HepG2 (cell line): Measurements from ENCODE around the gene CATSPERB. TPM values are rescaled to one million over a fixed set of nuclear protein-coding genes. Genes with fewer than 3 reads are reported as not detected.

Experiments used
- FOSL2 ChIP-seq: sonication (generic); formaldehyde crosslinking; IDR thresholded peaks from 2 replicates; pipeline ENCODE4 v1.4.0; 2020; ENCODE audit warnings: missing genetic modification reagents
- FOXA3 ChIP-seq: IDR thresholded peaks from 2 replicates; pipeline ENCODE4 v1.6.1; 2016; ENCODE audit warnings: missing genetic modification reagents, missing compliant biosample characterization
- HDAC1 ChIP-seq: sonication (generic); formaldehyde crosslinking; IDR thresholded peaks from 2 replicates; pipeline ENCODE4 v1.5.1; 2020; ENCODE audit warnings: mild to moderate bottlenecking, missing genetic modification reagents
- POGZ ChIP-seq: sonication (generic); formaldehyde crosslinking; IDR thresholded peaks from 2 replicates; pipeline ENCODE4 v1.4.0; 2020; ENCODE audit warnings: mild to moderate bottlenecking, missing genetic modification reagents
- RARA ChIP-seq: IDR thresholded peaks from 2 replicates; pipeline ENCODE4 v1.6.1; 2016; ENCODE audit warnings: missing genetic modification reagents, missing compliant biosample characterization
- RNF2 ChIP-seq: fragments of 450-650 bp; conservative IDR thresholded peaks from 2 replicates; pipeline ENCODE4 v1.6.1; 2016; ENCODE audit warnings: low read depth
- SP1 ChIP-seq, 2 experiments: fragments of 450-650 bp in 1 of 2; sonication (generic) in 1 of 2; formaldehyde crosslinking in 1 of 2; IDR thresholded peaks; 2 replicates each; pipeline versions ENCODE4 v1.4.0 to v1.6.1; 2016 to 2020; ENCODE audit warnings: missing genetic modification reagents in 1 of 2
- THAP11 ChIP-seq: IDR thresholded peaks from 2 replicates; pipeline ENCODE4 v1.6.1; 2016; ENCODE audit warnings: missing biosample characterization, missing genetic modification reagents
- ZNF543 ChIP-seq: sonication (generic); formaldehyde crosslinking; IDR thresholded peaks from 2 replicates; pipeline ENCODE4 v1.4.0; 2020; ENCODE audit warnings: mild to moderate bottlenecking, missing genetic modification reagents
- ZNF557 ChIP-seq: sonication (generic); formaldehyde crosslinking; IDR thresholded peaks from 2 replicates; pipeline ENCODE4 v1.4.0; 2020; ENCODE audit warnings: missing genetic modification reagents
- ZNF746 ChIP-seq: sonication (generic); formaldehyde crosslinking; IDR thresholded peaks from 2 replicates; pipeline ENCODE4 v1.8.0; 2022; ENCODE audit warnings: mild to moderate bottlenecking, missing genetic modification reagents
- polyA plus RNA-seq, 8 experiments: library from polyadenylated mRNA; depleted of rRNA in 3 of 8; stranded (reverse) in 7 of 8; unstranded in 1 of 8; fragments of >200 nt; fragmentation: Illumina TruSeq in 4 of 8; extraction: Trizol in 4 of 8; gene quantifications; 2 replicates each; pipeline versions ENCODE4 v1.2.1 to v1.2.3, GENCODE V29; 2011 to 2016; ENCODE audit warnings: low read depth in 4 of 8, missing spikeins in 1 of 8, mixed read lengths in 1 of 8; ENCODE audit not compliant: insufficient read depth in 1 of 8
- total RNA-seq, 5 experiments: library from RNA; depleted of rRNA; stranded (reverse); fragments of >200 nt; fragmentation: Illumina TruSeq; extraction: Trizol; gene quantifications; 2 replicates each; pipeline ENCODE4 v1.2.3, GENCODE V29; 2016; ENCODE audit warnings: low read depth in 1 of 5
- TF ChIP-seq, protein P1 (sequence below): sonication (generic); formaldehyde crosslinking; IDR thresholded peaks from 2 replicates; pipeline ENCODE4 v1.4.0; 2020; ENCODE audit warnings: missing genetic modification reagents
- TF ChIP-seq, protein P2 (sequence below): conservative IDR thresholded peaks from 2 replicates; pipeline ENCODE4 v1.6.1; 2018; ENCODE audit warnings: missing genetic modification reagents
- TF ChIP-seq, protein P3 (sequence below): sonication (generic); formaldehyde crosslinking; IDR thresholded peaks from 2 replicates; pipeline ENCODE4 v1.4.0; 2020; ENCODE audit warnings: missing genetic modification reagents, borderline replicate concordance

Gene CATSPERB
- total and polyA plus RNA-seq, 2 of the 13 experiments (the other 11 are each of a cell fraction or from before 2014, with no cell fraction given), result not detected

DNA sequence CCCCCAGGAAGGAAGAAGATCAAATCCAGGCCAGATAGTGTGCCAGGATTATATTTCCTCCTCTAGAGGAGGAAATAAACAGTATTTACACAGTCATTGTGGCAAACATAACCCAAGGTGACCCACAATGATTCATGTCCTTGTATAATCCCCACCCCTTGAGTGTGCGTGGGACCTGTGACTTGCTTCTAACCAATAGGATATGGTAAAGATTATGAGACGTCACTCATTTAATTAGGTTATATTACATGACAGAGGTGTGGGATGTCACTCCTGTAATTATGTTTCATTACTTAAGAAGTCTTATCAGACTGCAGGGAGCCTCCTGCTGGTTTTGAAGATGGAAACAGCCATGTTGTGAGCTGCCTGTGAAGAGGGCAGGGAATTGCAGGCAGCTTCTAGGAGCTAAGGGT, 12.2 kb upstream of the CATSPERB start (continued):
- TF ChIP-seq, protein P1, sequence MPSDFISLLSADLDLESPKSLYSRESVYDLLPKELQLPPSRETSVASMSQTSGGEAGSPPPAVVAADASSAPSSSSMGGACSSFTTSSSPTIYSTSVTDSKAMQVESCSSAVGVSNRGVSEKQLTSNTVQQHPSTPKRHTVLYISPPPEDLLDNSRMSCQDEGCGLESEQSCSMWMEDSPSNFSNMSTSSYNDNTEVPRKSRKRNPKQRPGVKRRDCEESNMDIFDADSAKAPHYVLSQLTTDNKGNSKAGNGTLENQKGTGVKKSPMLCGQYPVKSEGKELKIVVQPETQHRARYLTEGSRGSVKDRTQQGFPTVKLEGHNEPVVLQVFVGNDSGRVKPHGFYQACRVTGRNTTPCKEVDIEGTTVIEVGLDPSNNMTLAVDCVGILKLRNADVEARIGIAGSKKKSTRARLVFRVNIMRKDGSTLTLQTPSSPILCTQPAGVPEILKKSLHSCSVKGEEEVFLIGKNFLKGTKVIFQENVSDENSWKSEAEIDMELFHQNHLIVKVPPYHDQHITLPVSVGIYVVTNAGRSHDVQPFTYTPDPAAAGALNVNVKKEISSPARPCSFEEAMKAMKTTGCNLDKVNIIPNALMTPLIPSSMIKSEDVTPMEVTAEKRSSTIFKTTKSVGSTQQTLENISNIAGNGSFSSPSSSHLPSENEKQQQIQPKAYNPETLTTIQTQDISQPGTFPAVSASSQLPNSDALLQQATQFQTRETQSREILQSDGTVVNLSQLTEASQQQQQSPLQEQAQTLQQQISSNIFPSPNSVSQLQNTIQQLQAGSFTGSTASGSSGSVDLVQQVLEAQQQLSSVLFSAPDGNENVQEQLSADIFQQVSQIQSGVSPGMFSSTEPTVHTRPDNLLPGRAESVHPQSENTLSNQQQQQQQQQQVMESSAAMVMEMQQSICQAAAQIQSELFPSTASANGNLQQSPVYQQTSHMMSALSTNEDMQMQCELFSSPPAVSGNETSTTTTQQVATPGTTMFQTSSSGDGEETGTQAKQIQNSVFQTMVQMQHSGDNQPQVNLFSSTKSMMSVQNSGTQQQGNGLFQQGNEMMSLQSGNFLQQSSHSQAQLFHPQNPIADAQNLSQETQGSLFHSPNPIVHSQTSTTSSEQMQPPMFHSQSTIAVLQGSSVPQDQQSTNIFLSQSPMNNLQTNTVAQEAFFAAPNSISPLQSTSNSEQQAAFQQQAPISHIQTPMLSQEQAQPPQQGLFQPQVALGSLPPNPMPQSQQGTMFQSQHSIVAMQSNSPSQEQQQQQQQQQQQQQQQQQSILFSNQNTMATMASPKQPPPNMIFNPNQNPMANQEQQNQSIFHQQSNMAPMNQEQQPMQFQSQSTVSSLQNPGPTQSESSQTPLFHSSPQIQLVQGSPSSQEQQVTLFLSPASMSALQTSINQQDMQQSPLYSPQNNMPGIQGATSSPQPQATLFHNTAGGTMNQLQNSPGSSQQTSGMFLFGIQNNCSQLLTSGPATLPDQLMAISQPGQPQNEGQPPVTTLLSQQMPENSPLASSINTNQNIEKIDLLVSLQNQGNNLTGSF, result no peak
- TF ChIP-seq SP1 (IDR thresholded peaks at IDR 0.05), result no peak
- no peak for TF ChIP-seq SP1 (CRISPR knock-in tag; IDR thresholded peaks at IDR 0.05)
- TF ChIP-seq ZNF746 (CRISPR knock-in tag), result no peak
- TF ChIP-seq RNF2, result no peak
- 0 out of 2 replicates have a peak, but pooled peaks have one; percentile 45 for TF ChIP-seq FOSL2 (CRISPR knock-in tag)
- TF ChIP-seq, protein P2, sequence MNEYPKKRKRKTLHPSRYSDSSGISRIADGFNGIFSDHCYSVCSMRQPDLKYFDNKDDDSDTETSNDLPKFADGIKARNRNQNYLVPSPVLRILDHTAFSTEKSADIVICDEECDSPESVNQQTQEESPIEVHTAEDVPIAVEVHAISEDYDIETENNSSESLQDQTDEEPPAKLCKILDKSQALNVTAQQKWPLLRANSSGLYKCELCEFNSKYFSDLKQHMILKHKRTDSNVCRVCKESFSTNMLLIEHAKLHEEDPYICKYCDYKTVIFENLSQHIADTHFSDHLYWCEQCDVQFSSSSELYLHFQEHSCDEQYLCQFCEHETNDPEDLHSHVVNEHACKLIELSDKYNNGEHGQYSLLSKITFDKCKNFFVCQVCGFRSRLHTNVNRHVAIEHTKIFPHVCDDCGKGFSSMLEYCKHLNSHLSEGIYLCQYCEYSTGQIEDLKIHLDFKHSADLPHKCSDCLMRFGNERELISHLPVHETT, result no peak
- no peak for TF ChIP-seq HDAC1 (CRISPR knock-in tag)
- no peak for TF ChIP-seq ZNF543 (CRISPR knock-in tag)
- no peak for TF ChIP-seq ZNF557 (CRISPR knock-in tag)
- no peak for TF ChIP-seq RARA (CRISPR knock-in tag)
- no peak for TF ChIP-seq POGZ (CRISPR knock-in tag)
- TF ChIP-seq FOXA3 (CRISPR knock-in tag), result no peak
- no peak for TF ChIP-seq THAP11 (CRISPR knock-in tag)
- TF ChIP-seq, protein P3, sequence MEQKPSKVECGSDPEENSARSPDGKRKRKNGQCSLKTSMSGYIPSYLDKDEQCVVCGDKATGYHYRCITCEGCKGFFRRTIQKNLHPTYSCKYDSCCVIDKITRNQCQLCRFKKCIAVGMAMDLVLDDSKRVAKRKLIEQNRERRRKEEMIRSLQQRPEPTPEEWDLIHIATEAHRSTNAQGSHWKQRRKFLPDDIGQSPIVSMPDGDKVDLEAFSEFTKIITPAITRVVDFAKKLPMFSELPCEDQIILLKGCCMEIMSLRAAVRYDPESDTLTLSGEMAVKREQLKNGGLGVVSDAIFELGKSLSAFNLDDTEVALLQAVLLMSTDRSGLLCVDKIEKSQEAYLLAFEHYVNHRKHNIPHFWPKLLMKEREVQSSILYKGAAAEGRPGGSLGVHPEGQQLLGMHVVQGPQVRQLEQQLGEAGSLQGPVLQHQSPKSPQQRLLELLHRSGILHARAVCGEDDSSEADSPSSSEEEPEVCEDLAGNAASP (CRISPR knock-in tag), result peak; percentile 63; the same call in 1 of the 2 replicates
